CD4-positive, alpha-beta memory T cell (primary cell): ENCODE results near the gene STAP2. TPM values are rescaled to one million over a fixed set of nuclear protein-coding genes. Genes with fewer than 3 reads are reported as not detected.

Experiments used
- CTCF ChIA-PET: fragments of 350-600 bp; sonication (Branson Sonifier 250); formaldehyde crosslinking; loops from one replicate; lab custom pipeline; 2021; ENCODE audit warnings: inconsistent platforms; ENCODE audit not compliant: partially characterized antibody; lab: Charles Lee
- POLR2A ChIA-PET: fragments of 350-600 bp; sonication (Branson Sonifier 250); formaldehyde crosslinking; loops from one replicate; lab custom pipeline; 2021; ENCODE audit not compliant: partially characterized antibody; lab: Charles Lee
- DNase-seq, 5 donors: peaks; one replicate each; pipeline versions ENCODE4 v3.0.0 to v3.0.0-alpha.2; 2020 to 2022; ENCODE audit warnings: mixed read lengths in 1 of 5
- H3K27ac ChIP-seq: one replicate; pipeline ENCODE4 v1.7.0; 2013; ENCODE audit warnings: low read depth, low read length
- H3K27me3 ChIP-seq: 2 replicates; pipeline ENCODE4 v1.7.0; 2013; ENCODE audit warnings: mild to moderate bottlenecking, low read length, moderate library complexity; ENCODE audit not compliant: insufficient read depth
- H3K36me3 ChIP-seq: 2 replicates; pipeline ENCODE4 v1.7.0; 2013; ENCODE audit warnings: mild to moderate bottlenecking, low read length, moderate library complexity; ENCODE audit not compliant: insufficient read depth
- H3K4me1 ChIP-seq: 2 replicates; pipeline ENCODE4 v1.7.0; 2013; ENCODE audit warnings: mild to moderate bottlenecking, low read length, moderate library complexity; ENCODE audit not compliant: insufficient read depth
- H3K4me3 ChIP-seq, 2 donors: one replicate each; pipeline ENCODE4 v1.7.0; 2013; ENCODE audit warnings: low read length in 2 of 2, mild to moderate bottlenecking in 1 of 2
- H3K9me3 ChIP-seq, 2 donors: one replicate each; pipeline ENCODE4 v1.7.0; 2013; ENCODE audit warnings: low read length in 2 of 2, control low read depth in 1 of 2; ENCODE audit not compliant: control insufficient read depth in 1 of 2
- H3K27ac Mint-ChIP-seq, 7 donors: one replicate each; pipeline ENCODE4 v1.8.0; 2020 to 2021; ENCODE audit warnings: mixed read lengths in 7 of 7, mild to moderate bottlenecking in 6 of 7, inconsistent platforms in 3 of 7, moderate library complexity in 3 of 7
- H3K27me3 Mint-ChIP-seq, 2 donors: one replicate each; pipeline ENCODE4 v1.8.0; 2020 to 2021; ENCODE audit warnings: mixed read lengths in 2 of 2
- H3K36me3 Mint-ChIP-seq, 2 donors: one replicate each; pipeline ENCODE4 v1.8.0; 2020 to 2021; ENCODE audit warnings: mixed read lengths in 2 of 2, inconsistent platforms in 1 of 2, mild to moderate bottlenecking in 1 of 2
- H3K4me1 Mint-ChIP-seq, 4 donors: one replicate each; pipeline ENCODE4 v1.8.0; 2020 to 2021; ENCODE audit warnings: mixed read lengths in 4 of 4, mild to moderate bottlenecking in 1 of 4
- H3K4me3 Mint-ChIP-seq, 8 donors: one replicate each; pipeline ENCODE4 v1.8.0; 2020 to 2021; ENCODE audit warnings: mixed read lengths in 8 of 8, mild to moderate bottlenecking in 7 of 8, moderate library complexity in 6 of 8, inconsistent platforms in 3 of 8
- H3K9me3 Mint-ChIP-seq, 8 donors: one replicate each; pipeline ENCODE4 v1.8.0; 2020 to 2021; ENCODE audit warnings: mixed read lengths in 8 of 8, mild to moderate bottlenecking in 5 of 8, inconsistent platforms in 3 of 8, moderate library complexity in 1 of 8
- intact Hi-C: fragments of 100-400 bp; cut with micrococcal nuclease; formaldehyde crosslinking; loops from one replicate; pipeline ENCODE4 v1.15.1; 2023
- polyA plus RNA-seq, 2 donors: library from polyadenylated mRNA; unstranded; fragments of 300-500 nt; fragmentation: Illumina TruSeq; gene quantifications; one replicate each; pipeline ENCODE4 v1.2.3, GENCODE V29; 2021
- total RNA-seq, 2 experiments: library from RNA; stranded (reverse); gene quantifications; one replicate each; pipeline ENCODE4 v1.2.3, GENCODE V29; 2021

Gene STAP2
- total and polyA plus RNA-seq, 4 experiments from 2014 or later, result 0.86 to 2.6 (median 2.3) TPM

DNA sequence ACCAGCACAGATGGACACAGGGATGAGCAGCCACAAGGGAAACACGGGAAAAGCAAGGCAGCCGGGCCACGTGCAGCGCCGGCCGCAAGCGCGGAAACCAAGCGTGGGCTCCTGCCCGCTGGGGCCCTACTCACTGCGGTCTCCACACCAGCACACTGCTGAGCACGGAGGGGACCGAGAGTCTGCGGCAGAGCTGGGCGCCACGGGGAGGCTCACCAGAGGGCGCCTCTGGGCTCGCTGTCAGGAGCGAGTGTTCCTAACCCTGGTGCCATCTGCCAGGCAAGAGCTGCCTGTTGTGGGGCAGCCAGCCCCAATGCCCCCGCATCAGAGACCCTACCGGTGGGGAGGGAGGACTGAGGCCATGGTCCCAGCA is 31.2 kb upstream of the STAP2 start:
- CTCF ChIA-PET, result interaction anchor here (0.7 to 2.8 kb wide), 14 partner anchors 10 to 105 kb away, joined by 3 to 25 read pairs (median 4); partner anchors contain the start of genes CHAF1A and SH3GL1
- H3K27me3 ChIP-seq, result no peaks in the 10 kb centered on the region
- peaks cover 16% of the 10 kb centered on the region for H3K36me3 ChIP-seq
- Mint-ChIP-seq H3K4me3 (peak overlapping the region; percentile 79 to 97 (median 92)), H3K4me1 (peaks cover 14 to 54% (median 30%) of the 10 kb centered on the region in 4 donors), H3K27me3 (no peaks in the 10 kb centered on the region), H3K27ac (peak overlapping the region; percentile 92 to 97 (median 95)), H3K9me3 (no peaks in the 10 kb centered on the region), H3K36me3 (peaks cover 3 to 18% of the 10 kb centered on the region in 2 donors)
- intact Hi-C loops, result loop anchor here (1.0 kb wide), 4 partner anchors 10 to 42 kb away; partner anchors contain the start of gene SH3GL1
- H3K4me1 ChIP-seq, result peaks cover 67% of the 10 kb centered on the region
- peak overlapping the region; percentile 51 to 69 for H3K4me3 ChIP-seq
- DNase-seq, result peak; percentile 69 to 78 (median 71)
- POLR2A ChIA-PET, result interaction anchor here (0.6 to 5.2 kb wide), 16 partner anchors 10 to 123 kb away, joined by 3 to 85 read pairs (median 5); partner anchors contain the start of genes CHAF1A, HDGFL2, MPND and SH3GL1
- peak overlapping the region; percentile 87 for H3K27ac ChIP-seq
- H3K9me3 ChIP-seq, result no peaks in the 10 kb centered on the region

DNA sequence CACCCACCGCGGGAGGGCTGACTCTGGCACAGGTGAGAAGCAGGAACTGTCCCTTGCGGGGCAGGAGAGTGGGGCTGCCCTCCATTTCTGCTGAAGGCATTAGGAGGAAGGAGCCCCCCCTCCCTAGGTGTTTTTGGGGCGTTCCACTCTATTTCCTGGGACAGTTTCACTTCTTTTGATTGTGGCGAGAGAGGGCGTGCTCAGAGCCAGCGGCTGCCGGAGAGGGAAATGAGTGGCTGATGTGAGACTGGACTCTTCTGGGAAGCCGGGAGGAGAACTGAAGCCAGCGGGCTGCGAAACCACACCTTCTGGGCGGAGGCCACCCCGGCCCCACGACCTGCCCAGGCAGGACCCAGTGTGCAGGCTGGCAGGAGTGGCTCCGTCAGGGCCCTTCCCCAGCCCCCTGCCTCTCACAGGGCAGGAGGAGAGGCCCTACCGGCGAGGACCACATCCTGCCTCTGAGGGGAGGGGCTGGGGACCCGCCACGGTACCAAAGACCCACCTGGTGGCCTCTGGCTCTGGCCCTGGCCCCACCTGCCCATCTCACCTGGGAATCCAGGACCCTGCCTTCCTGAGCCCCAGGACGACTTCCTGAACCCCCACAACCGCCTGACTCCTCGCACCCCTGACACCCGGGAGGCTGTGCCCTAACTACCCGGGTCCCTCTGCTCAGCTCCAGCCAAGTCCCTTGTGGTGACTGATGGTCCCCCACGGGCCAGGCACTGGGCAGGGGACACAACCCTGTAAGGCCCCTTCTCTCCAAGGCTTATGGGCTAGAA is 30.7 kb upstream of the STAP2 start:
- Mint-ChIP-seq H3K9me3 (no peaks in the 10 kb centered on the region), H3K4me1 (peaks cover 14 to 54% (median 30%) of the 10 kb centered on the region in 4 donors), H3K4me3 (peak overlapping the region; percentile 79 to 97 (median 92)), H3K36me3 (peaks cover 3 to 19% of the 10 kb centered on the region in 2 donors), H3K27me3 (no peaks in the 10 kb centered on the region), H3K27ac (peak overlapping the region; percentile 94 to 97 (median 96))
- Histone ChIP-seq H3K4me3 (peak overlapping the region; percentile 51 to 69), H3K9me3 (no peaks in the 10 kb centered on the region), H3K4me1 (peaks cover 63% of the 10 kb centered on the region), H3K27me3 (no peaks in the 10 kb centered on the region), H3K27ac (peak overlapping the region; percentile 87), H3K36me3 (peaks cover 16% of the 10 kb centered on the region)
- intact Hi-C loops, result loop anchor here (1.0 kb wide), 4 partner anchors 11 to 41 kb away; partner anchors contain the start of gene SH3GL1
- peak; percentile 81 to 91 (median 84) for DNase-seq
- ChIA-PET POLR2A (interaction anchor here (0.8 to 5.2 kb wide), 18 partner anchors 9 to 123 kb away, joined by 3 to 85 read pairs (median 4); partner anchors contain the start of genes CHAF1A, HDGFL2, MPND and SH3GL1), CTCF (interaction anchor here (0.9 to 2.8 kb wide), 12 partner anchors 10 to 102 kb away, joined by 3 to 25 read pairs (median 6); partner anchors contain the start of genes CHAF1A and SH3GL1)

DNA sequence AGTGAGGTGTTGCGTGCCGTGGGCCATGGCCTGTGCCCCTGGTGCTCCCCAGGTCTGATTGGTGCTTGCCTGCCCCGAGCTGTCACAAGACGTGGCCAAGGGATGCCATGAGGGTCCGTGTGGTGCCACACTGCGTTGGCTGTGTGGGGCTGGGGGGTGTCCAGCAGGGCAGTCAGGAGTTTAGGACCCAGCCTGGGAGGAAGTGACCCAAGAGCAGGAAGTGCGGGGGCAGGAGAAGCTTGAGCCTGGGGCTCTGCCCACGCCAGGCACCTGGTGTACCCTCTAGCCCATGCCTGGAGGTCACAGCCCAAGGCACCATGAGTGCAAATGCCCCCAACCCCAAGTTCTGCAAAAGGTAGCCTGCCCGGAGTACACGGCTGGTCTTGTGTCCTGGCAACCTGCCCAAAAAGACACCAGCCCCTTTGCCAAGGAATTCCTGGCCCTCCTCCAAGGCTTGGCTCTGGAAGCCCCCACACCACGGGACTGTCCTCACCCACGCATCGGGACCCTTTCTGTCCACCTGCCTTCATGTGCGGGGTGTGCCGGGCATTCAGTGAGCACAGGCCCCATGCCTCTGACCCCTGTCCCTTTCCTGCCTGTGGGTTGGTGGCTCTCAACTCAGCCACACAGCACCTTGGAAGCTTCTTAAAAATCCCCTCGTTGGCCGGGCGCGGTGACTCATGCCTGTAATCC is 29.6 kb upstream of the STAP2 start:
- H3K4me3 Mint-ChIP-seq, result peak overlapping the region; percentile 79 to 97 (median 92)
- Histone ChIP-seq H3K4me1 (peaks cover 54% of the 10 kb centered on the region), H3K4me3 (peak overlapping the region in 1 of 2 donors; percentile 51), H3K36me3 (peaks cover 16% of the 10 kb centered on the region), H3K27me3 (no peaks in the 10 kb centered on the region), H3K27ac (peak overlapping the region; percentile 87), H3K9me3 (no peaks in the 10 kb centered on the region)
- peak in 1 of 5 donors; percentile 55 for DNase-seq
- H3K9me3 Mint-ChIP-seq, result no peaks in the 10 kb centered on the region
- no peaks in the 10 kb centered on the region for H3K27me3 Mint-ChIP-seq
- peak overlapping the region; percentile 86 to 97 (median 96) for H3K27ac Mint-ChIP-seq
- H3K4me1 Mint-ChIP-seq, result peaks cover 11 to 49% (median 26%) of the 10 kb centered on the region in 4 donors
- CTCF ChIA-PET, result interaction anchor here (0.8 to 2.8 kb wide), 4 partner anchors 11 to 37 kb away, joined by 4 to 25 read pairs (median 10); partner anchors contain the start of genes CHAF1A and SH3GL1
- POLR2A ChIA-PET, result interaction anchor here (0.6 to 5.2 kb wide), 7 partner anchors 12 to 121 kb away, joined by 3 to 85 read pairs (median 4); partner anchors contain the start of genes CHAF1A, MPND, SH3GL1 and YJU2
- intact Hi-C loops, result no loop called here
- H3K36me3 Mint-ChIP-seq, result peaks cover 0 to 24% of the 10 kb centered on the region in 2 donors

DNA sequence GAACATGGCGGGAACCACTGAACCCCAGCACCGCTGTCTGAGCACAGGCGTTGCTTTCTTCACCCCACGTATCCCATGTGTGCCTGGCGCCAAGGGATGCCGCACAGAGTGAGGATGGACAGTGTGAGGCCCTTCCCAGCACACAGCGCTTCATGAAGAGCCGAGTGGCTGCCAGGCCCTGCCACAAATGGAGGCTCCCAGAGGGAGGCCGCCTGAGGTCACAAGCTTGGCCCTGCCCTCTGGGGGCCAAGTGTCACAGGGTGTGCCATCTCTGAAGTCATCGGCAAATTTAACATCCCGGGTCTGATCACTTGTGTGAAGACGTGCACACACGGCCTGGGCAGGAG is 29.1 kb upstream of the STAP2 start:
- H3K27ac Mint-ChIP-seq, result peak overlapping the region; percentile 72 to 87 (median 82)
- H3K27me3 Mint-ChIP-seq, result no peaks in the 10 kb centered on the region
- H3K4me1 Mint-ChIP-seq, result peaks cover 11 to 47% (median 25%) of the 10 kb centered on the region in 4 donors
- H3K36me3 Mint-ChIP-seq, result peaks cover 0 to 25% of the 10 kb centered on the region in 2 donors
- H3K4me1 ChIP-seq, result peaks cover 49% of the 10 kb centered on the region
- intact Hi-C loops, result no loop called here
- H3K36me3 ChIP-seq, result peaks cover 20% of the 10 kb centered on the region
- peak overlapping the region in 4 of 8 donors; percentile 31 to 59 (median 36) for H3K4me3 Mint-ChIP-seq
- POLR2A ChIA-PET, result interaction anchor here (1.1 to 5.2 kb wide), 4 partner anchors 15 to 103 kb away, joined by 3 to 85 read pairs (median 23); partner anchors contain the start of genes CHAF1A, MPND and SH3GL1
- H3K9me3 Mint-ChIP-seq, result no peaks in the 10 kb centered on the region
- CTCF ChIA-PET, result no interaction called here
- H3K4me3 ChIP-seq, result no peak overlapping the region
- DNase-seq, result no peak
- H3K9me3 ChIP-seq, result no peaks in the 10 kb centered on the region
- no peaks in the 10 kb centered on the region for H3K27me3 ChIP-seq
- peak overlapping the region; percentile 87 for H3K27ac ChIP-seq

DNA sequence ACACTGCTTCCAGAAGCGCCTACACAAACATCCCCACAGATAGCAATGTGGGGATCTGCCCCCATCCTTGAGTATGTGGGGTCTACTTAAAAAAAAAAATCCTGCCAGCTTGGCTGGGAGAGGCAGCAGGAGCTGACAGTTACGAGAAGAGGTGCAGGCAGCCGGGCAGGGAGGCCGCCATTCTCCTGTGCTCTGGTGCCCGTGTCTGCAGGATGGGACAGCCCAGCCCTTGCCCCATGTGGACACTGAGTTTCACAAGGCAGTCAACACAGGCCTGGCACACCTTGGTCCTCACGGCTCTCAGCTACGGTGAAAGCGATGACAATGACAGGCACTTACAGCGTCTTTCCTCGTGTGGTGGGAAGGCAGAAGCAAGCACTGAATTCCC is 28.7 kb upstream of the STAP2 start:
- H3K27ac ChIP-seq, result no peak overlapping the region

DNA sequence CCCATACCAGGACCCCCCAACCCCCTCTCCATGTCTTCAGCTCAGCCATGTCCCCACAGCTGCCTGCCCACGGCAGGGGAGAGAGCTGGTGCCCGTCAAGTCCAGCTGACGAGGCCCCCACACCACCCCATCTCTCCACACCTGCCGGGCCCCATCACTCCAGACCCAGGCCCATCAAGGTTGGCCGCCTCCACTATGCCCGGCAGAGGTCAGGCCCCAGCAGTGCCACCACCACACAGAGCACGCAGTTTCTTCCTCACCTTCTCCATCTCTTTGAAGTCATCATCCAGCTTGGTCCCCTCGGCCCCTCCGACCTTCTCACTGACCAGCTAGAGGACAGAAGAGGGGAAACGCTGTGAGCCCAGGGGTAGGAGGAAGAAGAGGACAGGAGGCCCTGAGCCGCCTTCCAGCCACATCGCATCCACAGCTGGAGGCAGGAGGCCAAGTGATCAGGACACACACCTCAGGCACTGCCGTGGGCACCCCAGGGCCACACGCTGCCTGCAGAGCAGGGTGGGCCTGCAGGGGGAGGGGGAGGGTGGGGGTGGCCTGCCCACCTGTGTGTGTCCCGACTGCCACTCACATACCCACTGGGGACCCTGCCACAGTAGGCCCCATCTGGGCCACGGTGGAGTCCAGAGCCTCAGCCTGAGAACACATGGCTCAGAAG is 28.2 kb upstream of the STAP2 start:
- Mint-ChIP-seq H3K4me1 (peaks cover 11 to 42% (median 24%) of the 10 kb centered on the region in 4 donors), H3K9me3 (no peaks in the 10 kb centered on the region), H3K27ac (peak overlapping the region in 6 of 7 donors; percentile 36 to 78 (median 62)), H3K4me3 (peak overlapping the region in 1 of 8 donors; percentile 21), H3K27me3 (no peaks in the 10 kb centered on the region), H3K36me3 (peaks cover 3 to 33% of the 10 kb centered on the region in 2 donors)
- H3K4me1 ChIP-seq, result peaks cover 40% of the 10 kb centered on the region
- intact Hi-C loops, result no loop called here
- H3K9me3 ChIP-seq, result no peaks in the 10 kb centered on the region
- ChIA-PET POLR2A (interaction anchor here (0.9 to 5.2 kb wide), 6 partner anchors 9 to 120 kb away, joined by 3 to 42 read pairs (median 4); partner anchors contain the start of genes CHAF1A, MPND, SH3GL1 and YJU2), CTCF (interaction anchor here (2.6 kb wide), 1 partner anchor 14 kb away, joined by 18 read pairs; no protein-coding TSS in a partner anchor)
- no peak overlapping the region for H3K27ac ChIP-seq
- no peak overlapping the region for H3K4me3 ChIP-seq
- H3K27me3 ChIP-seq, result no peaks in the 10 kb centered on the region
- H3K36me3 ChIP-seq, result peaks cover 21% of the 10 kb centered on the region
- DNase-seq, result no peak

More for the DNA sequence above, 28.7 kb upstream of the STAP2 start:
- ChIA-PET POLR2A (interaction anchor here (1.8 to 5.2 kb wide), 3 partner anchors 25 to 120 kb away, joined by 4 to 85 read pairs (median 42); partner anchors contain the start of genes CHAF1A, MPND, SH3GL1 and YJU2), CTCF (no interaction called here)
- H3K4me3 ChIP-seq, result no peak overlapping the region
- peaks cover 45% of the 10 kb centered on the region for H3K4me1 ChIP-seq
- H3K4me1 Mint-ChIP-seq, result peaks cover 11 to 43% (median 24%) of the 10 kb centered on the region in 4 donors
- H3K27ac Mint-ChIP-seq, result peak overlapping the region in 6 of 7 donors; percentile 41 to 78 (median 71)
- no peak for DNase-seq
- H3K9me3 Mint-ChIP-seq, result no peaks in the 10 kb centered on the region
- intact Hi-C loops, result no loop called here
- peaks cover 21% of the 10 kb centered on the region for H3K36me3 ChIP-seq
- H3K9me3 ChIP-seq, result no peaks in the 10 kb centered on the region
- H3K27me3 Mint-ChIP-seq, result no peaks in the 10 kb centered on the region
- H3K27me3 ChIP-seq, result no peaks in the 10 kb centered on the region
- H3K36me3 Mint-ChIP-seq, result peaks cover 0 to 29% of the 10 kb centered on the region in 2 donors
- H3K4me3 Mint-ChIP-seq, result peak overlapping the region in 1 of 8 donors; percentile 21
